Measurements from ENCODE around the gene IL27RA.

Gene IL27RA

DNA sequence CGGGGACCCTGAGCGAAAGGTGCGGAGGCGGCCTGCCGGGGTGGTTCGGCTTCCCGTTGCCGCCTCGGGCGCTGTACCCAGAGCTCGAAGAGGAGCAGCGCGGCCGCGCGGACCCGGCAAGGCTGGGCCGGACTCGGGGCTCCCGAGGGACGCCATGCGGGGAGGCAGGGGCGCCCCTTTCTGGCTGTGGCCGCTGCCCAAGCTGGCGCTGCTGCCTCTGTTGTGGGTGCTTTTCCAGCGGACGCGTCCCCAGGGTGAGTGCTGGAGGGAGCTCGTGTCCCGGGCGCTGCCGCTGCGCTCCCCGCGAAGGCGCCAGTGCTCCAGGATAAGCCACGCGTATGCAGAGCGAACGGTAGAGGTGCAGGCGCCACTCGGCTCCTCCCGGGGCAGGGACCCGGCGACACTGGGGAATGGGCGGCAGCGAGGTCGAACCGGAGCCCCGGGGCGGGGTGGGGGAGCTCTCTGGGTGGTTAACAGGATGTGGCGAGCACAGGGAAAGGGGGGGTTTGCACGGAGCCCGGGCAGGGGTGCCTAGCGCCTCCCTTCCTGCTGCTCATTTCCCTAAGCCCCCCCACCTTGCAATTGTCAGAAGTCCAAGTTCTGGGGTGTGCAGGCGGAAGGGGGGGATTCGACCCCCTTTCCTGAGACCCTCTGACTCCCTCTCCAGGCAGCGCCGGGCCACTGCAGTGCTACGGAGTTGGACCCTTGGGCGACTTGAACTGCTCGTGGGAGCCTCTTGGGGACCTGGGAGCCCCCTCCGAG is at the start of gene IL27RA:
Gene IL27RA, plus strand, starts transcription at position 44 of the 762 bp plus-strand sequence. Its CDS starts 111 bp downstream, at position 155.
- DNase-seq (ENCODE audit: low read depth, low spot score), result no peak

DNA sequence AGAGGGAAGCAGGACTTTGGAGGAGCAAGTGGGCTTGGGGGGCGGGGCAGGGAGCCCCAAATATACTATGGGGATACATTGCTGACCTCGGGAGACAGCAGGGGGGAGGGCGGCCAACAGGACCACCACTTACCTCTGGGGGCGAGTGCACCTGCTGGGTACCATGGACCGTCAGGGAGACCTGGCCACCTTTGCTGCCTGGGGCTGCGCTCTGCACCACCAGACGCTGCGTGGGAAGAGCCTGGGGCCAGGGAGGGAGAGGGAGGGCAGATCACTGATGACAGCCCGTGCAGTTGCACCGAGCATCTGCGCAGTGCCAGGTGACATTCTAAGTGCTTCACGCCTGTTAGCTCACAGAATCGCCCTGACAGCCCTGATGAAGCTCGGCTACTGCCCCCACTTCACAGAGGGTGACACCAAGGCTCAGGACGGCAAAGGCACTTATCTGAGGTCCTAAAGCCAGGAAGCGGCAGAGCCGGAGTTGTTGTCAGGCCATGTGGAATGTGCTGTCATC is 49.5 kb upstream of the IL27RA start:
- no peak for DNase-seq (ENCODE audit: low read depth, low spot score)

DNA sequence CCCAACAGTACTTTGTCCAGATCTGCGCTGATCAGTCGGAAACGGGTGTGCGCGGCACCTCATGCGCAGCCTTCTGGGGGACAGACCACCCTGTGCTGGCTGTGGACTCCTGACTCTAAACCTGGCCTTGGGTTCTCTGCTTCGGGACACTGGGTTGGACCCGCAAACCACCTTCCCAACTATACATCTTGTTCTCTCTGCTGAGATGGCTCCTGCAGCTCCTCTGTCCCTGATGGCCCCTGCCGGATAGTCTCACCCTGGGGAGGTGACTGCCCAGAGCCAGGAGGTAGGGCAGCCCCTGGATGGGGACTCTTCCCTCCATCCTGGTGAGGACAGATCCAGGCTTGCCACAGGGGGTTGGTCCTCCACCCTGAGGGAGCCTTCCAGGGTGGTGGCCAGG is 48.8 kb upstream of the IL27RA start:
- no peak for DNase-seq (ENCODE audit: low read depth, low spot score)

DNA sequence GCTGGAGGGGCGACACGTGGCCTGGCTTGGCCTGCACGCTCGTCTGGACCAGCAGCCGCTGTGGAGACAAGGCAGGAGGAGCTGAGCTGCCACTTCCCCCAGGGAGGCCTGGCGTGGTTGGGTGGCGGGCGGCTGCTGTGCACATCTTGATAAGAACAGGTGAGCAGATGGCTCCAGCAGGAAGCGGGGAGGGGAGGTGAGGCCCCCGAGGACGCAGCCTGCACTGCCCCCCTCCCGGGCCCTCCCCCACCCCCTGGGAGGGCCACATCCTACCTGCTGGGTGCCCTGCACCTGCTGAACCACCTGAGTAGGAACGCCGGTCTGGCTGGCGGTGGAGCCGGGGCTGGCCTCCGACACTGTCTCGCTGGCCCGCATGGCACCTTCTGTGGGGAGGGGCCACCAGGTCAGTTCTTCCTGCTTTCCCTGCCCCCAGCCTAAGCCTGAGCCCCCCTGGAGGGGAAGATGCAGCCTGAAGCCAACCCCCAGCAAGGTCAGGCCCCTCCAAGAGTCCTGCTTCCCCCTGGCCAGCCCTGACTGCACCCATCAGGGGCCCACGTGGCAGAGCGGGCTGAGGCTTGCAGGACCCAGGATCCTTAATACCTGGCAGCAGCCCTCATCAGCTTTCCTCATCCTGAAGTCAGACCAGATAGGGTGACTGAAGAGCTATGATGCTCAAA is 48.2 kb upstream of the IL27RA start:
- no peak for DNase-seq (ENCODE audit: low read depth, low spot score)

DNA sequence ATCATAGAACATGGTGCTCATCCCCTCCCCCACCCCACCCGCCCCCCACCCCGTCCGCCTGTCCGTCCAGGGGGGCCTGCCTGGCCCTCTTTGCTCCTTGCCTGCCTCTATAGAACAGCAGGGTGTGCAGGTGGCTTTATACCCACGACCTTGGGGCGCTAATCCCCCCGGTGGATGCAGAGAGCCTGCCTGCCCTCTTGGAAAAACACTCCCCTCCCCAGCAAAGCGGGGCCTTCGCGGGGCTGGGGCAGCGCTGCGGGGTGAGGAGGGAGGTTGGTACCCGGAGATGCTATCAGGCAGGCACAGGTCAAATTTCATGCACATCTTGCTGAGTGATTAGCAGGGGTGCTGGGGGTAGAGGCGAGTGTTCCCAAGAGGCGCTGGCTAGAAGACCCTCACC is 47.4 kb upstream of the IL27RA start:
- no peak for DNase-seq (ENCODE audit: low read depth, low spot score)

DNA sequence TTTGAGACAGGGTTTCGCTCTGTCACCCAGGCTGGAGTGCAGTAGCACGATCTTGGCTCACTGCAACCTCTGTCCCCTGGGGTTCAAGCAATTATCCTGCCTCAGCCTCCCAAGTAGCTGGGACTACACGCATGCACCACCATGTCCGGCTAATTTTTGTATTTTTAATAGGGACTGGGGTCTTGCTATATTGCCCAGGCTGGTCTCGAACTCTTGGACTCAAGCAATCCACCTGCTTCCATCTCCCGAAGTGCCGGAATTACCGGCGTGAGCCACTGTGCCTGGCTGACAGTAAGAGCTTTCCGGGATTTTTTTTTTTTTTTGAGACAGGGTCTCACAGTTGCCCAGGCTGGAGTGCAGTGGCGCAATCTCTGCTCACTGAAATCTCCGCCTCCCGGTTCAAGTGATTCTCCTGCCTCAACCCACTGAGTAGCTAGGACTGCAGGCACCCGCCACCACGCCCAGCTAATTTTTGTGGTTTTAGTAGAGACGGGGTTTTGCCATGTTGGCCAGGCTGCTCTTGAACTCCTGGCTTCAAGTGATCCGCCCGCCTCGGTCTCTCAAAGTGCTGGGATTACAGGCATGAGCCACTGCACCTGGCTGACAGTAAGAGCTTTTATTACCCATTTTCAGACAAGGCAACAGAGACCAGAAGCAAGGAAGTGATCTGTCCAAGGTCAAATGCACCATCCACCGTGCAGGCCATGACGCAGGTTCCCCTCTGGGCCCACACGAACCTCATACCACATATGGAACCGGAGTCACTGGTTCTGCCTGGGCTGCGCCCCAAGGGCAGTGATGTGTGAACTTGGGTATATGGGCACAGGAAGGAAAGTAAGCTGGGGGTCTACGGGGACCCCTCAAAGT is 46.5 kb upstream of the IL27RA start:
- DNase-seq (ENCODE audit: low read depth, low spot score), result no peak

DNA sequence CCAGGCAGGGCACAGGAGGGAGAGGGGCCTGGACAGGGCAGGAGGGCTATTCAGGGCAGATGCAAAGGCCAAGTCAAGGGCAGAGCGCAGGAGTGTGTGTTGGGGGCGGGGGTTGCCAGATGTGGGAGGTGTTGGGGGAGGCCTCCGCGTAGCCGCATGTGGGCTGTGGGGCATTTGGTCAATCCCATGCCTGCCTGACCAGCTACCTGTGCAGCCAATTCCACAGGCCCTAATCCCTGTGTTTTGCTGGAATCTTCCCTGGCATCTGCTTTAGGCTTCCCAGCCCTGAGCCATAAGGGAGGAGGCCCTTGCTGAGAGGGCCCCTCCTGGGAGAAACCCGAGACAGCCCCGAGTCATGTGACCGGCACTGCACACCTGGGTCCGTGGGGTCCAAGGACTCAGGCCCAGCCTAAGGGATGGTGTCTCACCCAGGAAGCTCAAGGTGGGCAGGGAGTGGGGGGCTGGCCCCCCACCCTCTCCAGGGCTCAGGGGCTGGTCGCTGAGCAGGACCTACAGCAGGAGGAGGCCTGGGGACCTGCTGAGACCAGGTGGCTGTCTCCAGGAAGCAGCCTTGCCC is 45.7 kb upstream of the IL27RA start:
- no peak for DNase-seq (ENCODE audit: low read depth, low spot score)

DNA sequence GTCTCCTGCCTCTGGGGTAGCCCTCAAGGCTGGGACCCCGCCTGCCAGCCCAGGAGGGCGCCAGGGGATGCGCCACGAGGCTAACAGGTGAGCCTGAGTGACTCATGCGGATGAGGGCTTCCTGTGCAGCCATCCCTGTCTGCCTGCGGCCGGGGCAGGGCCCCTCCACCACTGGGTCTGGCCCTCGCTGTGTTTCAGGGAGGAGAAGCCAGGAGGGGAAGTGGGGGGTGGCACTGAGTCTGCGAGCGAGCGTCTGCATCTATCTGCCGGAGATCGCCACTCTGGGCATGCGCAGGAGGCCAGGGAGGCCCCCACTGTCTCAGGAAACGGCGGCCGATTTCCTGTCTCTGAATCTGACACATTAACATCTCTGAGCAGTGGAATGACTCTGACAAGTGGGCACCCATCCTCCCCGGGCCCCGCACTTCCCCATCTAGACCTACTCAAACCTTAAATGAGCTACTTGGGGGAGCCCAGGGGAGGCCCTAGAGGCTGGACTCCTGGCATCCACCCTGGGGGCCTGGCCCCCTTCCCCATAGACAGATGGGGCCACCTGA is 45.1 kb upstream of the IL27RA start:
- DNase-seq (ENCODE audit: low read depth, low spot score), result peak; percentile 68

DNA sequence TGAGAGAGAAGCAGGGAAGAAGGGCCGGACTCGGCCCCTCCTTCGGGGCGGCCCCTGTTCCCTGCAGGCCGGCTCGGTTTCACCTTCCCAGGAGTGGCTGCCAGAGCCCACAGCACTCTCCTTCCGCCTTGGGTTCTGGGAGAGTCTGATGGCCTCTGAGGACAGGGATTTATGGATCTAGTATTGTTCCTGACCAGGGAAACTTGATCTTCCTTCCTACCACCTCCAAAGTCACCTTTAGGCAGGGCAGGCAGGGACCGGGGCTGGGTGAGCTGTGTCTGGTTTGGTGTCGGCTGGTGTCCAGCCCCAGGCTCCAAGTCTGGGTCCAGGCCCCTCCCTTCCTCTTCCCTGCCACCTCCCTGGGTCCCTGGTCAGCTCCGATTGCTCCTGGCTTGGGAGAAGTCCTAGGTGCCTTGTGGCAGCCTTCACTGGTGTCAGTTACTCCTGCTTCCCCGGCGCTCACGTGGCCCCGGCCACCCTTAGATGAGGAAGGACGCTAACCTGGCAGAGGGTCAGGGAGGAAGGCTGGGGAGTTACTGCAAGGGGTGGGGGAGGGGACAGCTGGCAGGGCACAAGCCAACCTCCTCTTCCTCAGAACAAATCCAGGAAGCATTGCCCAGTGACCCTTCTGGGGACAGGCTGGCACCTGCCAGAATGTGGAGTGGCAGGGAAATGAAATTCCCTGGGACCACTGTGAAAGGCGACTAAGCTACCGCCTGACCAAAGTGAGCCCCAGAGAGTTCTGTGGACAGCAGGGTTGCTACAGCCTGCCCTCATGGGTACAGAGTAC is 44.3 kb upstream of the IL27RA start:
- no peak for DNase-seq (ENCODE audit: low read depth, low spot score)

DNA sequence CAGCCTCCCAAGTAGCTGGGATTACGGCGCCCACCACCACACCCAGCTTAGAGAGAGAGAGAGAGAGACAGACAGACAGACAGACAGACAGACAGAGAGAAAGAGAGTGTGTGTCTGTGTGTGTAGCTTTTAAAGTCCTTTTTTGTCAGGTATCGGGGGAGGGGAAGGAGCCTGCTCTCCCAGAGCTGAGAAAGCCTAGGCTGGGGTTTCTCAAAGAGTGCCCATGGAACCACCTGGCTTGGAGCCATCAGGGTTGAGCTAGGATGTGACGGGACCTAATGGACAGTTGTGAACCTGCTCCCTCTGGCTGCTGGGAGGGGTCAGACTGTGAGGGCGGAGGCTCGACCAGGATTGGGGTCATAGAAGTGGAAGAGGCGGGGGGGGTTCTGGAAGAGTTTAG is 42.1 kb upstream of the IL27RA start:
- no peak for DNase-seq (ENCODE audit: low read depth, low spot score)

DNA sequence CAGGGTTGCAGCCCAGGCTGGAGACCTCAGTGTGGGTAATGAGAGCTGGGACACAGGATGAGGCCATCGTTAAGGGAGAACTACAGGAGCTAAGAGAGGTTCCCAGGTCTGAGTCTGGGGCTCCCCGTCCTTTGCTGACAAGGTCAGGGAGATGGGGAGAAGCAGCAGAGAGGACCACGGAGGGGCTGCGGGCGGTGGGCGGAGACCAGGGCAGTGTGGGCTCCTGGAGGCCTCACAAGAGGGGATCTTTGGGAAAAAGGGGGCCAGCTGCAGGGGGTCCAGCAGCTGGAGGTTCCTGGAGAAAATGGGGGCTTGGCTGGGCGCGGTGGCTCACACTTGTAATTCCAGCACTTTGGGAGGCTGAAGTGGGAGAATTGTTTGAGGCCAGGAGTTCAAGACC is 41.5 kb upstream of the IL27RA start:
- no peak for DNase-seq (ENCODE audit: low read depth, low spot score)

DNA sequence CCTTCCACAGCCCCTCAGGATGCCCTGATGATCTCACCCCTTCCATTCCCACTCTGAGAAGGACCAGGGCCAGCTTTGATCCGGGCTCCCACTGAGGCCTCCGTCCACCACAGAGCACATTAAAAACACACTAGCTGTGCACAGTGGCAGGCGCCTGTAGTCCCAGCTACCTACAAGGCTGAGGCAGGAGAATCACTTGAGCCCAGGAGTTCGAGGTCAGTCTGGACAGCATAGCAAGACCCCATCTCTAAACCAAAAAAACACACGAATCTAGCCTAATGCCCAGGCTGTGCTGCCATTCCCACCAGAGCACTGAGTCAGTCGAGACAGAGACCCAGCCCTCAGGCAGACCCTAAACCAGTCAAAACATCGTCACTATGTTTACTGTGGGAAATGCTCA is 39.5 kb upstream of the IL27RA start:
- no peak for DNase-seq (ENCODE audit: low read depth, low spot score)

DNA sequence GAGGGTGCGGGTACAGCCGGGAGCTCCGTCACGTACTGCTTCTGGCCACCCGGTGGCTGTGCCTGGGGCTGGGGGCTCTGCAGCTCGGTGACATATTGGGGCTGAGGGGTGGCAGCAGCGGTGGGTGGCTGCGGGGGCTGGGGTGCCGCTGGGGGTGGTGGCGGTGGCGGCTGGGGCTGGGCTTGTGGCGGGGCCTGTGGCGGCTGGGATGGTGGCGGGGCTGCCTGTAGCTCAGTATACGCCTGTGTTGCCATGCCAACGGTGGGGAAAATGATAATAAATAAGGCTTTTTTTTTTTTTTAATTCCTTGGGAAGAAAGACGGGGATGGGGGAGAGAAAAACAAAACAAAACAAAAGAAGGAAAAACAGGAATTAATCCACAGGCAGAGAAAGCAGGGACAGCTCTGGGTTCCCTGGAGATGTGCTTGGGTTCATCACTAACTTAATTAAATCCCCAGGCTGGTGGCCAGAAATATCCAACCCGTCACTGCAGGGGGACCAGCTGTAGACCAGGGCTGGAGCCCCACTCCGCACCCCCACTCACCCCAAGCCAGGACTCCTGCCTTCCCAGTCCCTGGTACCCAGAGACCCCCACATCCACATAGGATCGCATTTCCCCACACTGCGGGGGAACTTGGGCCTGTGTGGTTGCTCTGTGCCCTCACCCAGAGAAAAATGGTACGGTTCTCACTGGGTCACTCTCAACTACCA is 37.8 kb upstream of the IL27RA start:
- no peak for DNase-seq (ENCODE audit: low read depth, low spot score)

DNA sequence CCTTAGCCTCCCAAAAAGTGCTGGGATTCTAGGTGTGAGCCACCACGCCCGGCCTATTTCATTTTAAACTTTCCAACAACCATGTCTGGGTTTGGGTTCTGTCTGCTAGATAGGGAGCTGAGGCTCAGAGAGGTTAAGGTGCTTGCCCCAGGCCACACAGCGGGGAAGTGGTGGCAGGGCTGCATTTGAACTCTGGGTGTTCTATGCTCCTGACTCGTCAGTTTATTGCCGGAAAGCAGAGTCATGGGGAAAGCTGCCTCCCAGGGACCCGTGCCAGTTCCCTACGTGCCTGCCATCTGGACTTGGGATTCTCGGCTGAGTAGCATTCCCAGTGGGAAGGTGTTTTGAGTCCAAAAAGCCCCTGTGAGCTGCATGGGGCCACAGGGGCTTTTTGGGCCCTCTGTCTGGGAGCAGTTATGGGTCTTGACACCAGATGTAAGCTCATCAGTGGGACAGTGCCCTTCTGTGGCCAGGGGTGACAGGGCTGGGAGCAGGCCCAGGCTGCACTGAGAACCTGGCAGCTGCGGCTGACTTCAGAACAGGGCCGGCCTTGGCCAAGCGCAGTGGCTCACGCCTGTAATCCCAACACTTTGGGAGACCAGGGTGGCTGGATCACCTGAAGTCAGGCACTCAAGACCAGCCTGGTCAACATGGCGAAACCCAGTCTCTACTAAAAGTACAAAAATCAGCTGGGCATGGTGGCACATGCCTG is 36.4 kb upstream of the IL27RA start:
- DNase-seq (ENCODE audit: low read depth, low spot score), result no peak

DNA sequence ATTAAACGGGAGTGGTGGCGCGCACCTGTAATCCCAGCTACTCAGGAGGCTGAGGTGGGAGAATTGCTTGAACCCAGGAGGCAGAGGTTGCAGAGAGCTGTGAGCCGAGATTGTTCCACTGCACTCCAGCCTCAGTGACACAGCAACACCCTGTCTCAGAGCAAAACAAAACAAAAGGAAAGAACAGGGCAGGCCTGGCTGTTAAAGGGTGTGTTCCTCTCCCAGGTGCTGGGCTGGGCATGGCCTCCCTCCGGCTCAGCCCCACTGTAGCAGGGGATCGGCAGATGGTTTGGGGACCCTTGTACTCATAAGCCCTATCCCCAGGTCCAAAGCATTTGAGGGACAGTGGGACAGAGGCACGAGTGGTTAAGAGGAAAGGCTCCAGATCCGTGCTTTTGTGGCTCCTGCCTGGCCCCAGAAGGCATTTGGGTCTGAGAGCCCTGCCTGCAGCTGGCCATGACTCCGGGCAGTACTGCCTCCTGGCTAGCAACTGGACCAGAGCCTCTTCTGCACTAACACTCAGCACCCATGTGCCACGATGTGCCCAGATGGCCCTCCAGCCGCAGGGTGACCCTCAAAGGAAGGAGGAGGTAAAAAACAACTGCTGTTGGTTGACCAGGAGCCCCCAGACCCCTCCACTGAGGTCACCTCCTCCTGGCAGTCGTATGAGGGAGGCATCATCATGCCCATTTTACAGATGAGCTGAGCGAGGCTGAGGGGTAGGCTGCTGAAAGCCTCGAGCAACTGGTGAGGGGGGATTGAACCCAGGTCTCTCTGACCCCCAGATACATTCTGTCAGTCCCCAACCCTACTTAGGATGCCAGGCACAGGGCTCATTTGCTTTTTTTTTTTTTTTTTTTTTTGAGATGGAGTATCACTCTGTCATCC is 35.4 kb upstream of the IL27RA start:
- no peak for DNase-seq (ENCODE audit: low read depth, low spot score)

DNA sequence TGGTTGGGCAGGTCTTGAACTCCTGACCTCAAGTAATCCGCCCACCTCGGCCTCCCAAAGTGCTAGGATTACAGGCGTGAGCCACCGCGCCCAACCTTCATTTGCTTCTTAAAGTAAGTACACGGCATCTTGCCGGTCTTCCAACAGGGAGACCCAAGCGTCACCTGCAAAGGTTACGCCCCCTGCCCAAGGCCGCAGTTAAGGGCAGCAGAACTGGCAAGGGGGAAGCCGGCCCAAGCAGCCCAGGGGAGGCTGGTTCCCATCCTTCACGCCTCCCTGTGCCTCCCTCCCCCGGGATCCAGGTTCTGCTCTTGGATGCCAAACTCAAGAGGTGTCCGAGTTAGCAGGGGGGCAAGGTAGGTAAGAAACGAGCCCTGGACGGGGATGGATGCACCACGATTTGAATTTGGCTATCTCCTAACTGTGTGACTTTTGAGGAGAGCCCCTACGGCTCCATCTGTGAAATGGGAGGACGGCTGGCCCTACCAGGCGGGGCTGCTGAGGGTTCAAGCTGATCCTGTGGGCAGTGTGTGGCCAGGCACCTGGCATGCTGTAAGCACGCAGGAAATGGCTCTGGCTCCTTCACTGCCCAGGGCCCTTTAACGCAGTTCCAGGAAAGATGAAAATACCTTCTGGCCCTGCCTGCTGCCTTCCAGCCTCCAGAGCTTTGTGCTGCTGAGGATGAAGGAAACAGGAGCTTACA is 34.5 kb upstream of the IL27RA start:
- DNase-seq (ENCODE audit: low read depth, low spot score), result no peak

DNA sequence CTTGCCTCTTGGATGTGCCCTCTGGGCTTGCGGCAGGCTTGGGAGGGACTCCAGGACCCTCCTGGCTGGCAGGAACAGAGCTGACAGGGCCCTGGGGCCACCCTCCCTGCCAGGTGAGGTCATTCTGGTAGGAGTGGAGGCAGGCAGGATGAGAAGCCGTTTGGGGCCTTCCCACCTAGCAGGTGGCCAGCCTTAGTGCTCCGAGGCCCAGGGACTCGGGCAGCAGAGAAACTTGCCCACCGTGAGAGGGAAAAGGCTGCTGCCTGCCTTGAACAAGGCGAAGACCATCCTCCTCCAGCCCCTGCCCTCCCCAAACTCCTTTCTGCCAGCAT is 34.0 kb upstream of the IL27RA start:
- no peak for DNase-seq (ENCODE audit: low read depth, low spot score)

DNA sequence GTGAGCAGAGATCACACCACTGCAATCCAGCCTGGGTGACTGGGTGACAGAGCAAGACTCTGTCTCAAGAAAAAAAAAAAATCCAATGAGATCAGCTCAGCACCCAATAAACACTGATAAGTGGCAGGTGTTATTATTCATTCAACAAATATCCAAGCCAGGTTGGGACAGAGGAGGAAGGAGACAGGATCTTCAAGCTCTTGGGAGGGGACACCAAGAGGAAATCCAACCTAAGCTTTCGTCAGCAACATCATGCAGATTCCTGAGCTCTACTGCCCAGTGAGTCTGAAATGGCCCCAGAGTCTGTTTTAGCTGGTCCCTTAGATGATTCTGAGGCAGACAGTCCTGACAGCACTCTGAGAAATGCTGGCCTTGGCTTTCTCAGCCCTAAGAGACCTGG is 33.1 kb upstream of the IL27RA start:
- DNase-seq (ENCODE audit: low read depth, low spot score), result no peak

Measured in iPS DF 19.7 (cell line).